CD4-positive, alpha-beta T cell treated with Interleukin-1 beta for 1 hour (primary cell): Measurements from ENCODE around the gene ASB6.
"Not testable (repeated sequence)": the region's sequence is repeated elsewhere in the genome, so short reads cannot be mapped to it uniquely, and the experiment has no call there.

Experiments
- DNase-seq, 2 donors: peaks; one replicate each; pipeline ENCODE4 v3.0.0-alpha.2; 2020 to 2022

ASB6 gene

DNA sequence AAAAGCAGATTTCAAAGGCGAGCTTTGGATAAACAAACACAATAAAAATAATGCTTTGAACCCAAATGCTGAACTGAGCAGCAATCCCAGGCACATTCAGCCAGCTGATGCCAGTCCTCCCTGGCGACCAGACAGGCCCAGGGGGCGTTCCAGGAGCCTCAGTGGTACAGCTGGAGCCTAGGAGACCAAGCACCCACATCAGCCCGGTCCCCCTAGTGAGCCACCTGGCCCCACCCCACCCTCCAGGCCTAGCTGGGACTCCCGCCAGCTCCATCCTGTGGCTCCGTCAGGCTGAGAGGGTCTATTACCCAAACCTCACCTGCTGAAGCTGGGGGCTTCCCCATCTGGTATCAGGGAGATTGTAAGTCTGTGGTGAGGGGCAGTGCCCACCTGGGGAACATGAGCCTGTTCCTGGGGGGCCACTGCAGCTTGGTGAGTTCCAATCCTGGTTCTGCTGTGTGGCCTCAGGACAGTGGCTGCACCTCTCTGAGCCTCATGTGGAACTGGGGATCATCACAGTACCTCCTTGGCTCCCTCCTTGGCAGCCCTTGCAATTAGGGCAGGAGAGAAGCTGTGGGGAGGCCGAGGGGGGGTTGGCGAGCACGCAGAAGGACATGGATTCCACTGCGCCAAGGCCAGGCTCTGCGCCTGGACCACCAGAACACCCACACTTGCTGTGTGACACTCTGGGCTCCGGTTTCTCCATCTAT is 37.7 kb downstream of the ASB6 start:
- DNase-seq: no peak

DNA sequence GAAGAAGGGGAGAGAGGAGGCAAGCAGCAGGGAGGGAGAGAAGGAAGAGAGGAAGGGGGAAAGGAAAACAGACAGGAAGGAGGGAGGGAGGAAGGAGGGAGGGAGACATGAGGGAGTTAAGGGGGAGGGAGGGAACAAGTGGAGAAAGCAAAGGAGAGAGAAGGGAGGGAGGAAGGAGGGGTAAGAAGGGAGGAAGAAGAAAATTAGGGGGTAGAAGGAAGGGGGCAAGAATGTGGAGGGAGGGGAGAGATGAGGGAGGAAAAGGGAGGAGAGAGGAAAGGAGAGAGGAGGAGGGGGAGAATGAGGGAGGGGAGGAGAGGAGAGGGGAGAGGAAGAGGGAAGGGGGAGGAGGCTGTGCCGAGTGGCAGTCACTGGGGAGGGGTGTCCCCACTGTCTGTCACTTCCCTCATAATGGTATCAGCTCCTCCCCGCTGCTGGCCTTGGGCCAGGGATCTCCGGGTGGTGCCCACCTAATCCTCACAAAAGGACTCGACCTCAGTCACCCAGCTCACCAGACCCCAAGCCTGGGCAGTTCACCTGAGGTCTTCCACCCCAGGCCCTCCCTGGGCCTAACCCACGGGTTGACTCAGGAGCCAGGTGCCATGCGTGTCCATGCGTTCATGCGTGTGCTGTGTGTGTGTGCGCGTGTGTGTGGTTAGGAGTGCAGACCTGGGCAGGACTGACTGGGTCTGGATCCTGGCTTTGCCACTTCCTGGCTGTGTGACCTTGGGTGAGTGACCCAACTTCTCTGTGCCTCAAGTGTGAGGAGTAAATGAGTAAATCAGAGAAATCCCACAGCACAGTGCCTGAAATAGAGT is 39.1 kb downstream of the ASB6 start:
- no peak for DNase-seq

- DNase-seq: no peak
Measured at GRCh38 chr9:129601082-129601674, 40.8 kb downstream of the ASB6 start.

- no peak for DNase-seq
Measured at GRCh38 chr9:129598089-129598596, 43.8 kb downstream of the ASB6 start.

GRCh38 chr9:129597355-129598088 is 44.4 kb downstream of the ASB6 start:
- DNase-seq: peak; percentile 43 to 48

GRCh38 chr9:129596541-129597331 is 45.2 kb downstream of the ASB6 start:
- DNase-seq: no peak

- peak in 1 of 2 donors; percentile 36 for DNase-seq
Measured at GRCh38 chr9:129595903-129596540, 45.9 kb downstream of the ASB6 start.

DNA sequence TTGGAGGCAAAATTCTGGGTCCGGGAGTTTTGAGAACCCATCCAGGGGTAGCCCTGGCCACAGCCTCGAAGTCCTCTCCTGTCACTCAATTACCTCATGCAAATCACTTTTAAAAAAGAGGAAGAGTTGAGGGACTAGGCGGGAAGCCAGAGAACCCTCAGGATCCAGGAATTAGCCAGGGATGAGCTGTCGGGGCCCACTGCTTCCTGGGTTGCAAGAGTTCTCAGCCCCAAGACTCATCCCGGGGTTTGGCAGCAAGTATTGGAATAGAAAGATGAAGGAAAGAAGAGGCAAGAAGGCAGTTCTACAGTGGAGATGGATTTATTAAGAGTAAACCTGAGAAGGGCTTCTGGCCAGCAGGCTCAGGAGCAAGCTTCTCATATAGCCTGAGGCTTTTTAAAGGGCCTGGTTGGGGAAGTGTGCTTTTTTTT is 46.6 kb downstream of the ASB6 start:
- DNase-seq: no peak

GRCh38 chr9:129594632-129595031 is 47.3 kb downstream of the ASB6 start:
- DNase-seq: no peak

DNA sequence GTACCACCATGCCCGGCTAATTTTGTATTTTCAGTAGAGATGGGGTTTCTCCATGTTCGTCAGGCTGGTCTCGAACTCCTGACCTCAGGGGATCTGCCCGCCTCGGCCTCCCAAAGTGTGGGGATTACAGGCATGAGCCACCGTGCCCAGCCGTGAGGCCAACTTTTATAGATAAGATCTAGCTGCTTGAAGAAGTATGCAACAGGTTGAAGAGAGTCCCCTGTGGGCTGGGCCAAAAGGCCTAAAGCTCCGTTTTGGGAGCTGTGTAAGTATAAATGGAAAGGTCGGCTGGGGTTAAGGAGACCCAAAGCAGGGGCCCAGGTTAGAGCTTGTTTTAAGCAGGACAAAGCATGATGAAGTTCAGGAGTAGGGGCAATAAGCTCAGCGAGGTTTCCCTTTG is 49.2 kb downstream of the ASB6 start:
- not testable (repeated sequence) for DNase-seq

DNA sequence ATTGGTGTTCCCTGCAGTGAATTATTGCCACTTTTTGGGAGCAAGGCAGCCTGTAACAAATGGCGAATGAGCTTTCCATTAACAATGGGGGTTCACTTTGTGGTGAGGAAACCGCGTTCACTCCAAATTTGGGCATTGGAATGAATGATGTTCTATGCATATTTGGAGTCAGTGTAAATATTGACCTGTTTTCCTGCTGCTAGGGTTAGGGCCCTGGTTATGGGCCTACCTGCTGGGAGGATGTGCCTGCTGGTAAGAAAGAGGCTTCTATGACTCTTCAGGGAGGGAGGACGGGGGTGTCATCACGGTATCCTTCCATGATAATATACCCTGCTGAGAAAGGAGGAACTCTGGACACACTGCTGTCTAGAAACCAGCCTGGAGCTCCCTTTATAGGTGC is 50.0 kb downstream of the ASB6 start:
- no peak for DNase-seq

DNA sequence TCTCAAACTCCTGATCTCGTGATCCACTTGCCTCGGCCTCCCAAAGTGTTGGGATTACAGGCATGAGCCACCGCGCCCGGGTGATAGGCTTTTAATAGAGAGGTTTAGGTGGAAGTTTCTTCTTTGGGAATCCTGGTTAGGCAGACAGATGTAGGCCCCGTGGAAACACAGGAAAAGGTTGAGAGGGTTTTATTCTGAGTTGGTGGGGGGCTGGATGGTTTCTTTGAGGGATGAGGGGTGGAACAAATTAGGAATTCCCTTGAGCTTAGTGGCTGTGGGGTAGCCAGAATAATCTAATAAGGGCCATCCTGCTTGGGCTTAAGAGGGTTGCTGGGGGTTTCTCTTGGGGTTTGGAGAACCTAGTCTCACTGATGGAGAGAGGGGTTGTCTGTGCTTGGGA is 51.5 kb downstream of the ASB6 start:
- DNase-seq: no peak

DNA sequence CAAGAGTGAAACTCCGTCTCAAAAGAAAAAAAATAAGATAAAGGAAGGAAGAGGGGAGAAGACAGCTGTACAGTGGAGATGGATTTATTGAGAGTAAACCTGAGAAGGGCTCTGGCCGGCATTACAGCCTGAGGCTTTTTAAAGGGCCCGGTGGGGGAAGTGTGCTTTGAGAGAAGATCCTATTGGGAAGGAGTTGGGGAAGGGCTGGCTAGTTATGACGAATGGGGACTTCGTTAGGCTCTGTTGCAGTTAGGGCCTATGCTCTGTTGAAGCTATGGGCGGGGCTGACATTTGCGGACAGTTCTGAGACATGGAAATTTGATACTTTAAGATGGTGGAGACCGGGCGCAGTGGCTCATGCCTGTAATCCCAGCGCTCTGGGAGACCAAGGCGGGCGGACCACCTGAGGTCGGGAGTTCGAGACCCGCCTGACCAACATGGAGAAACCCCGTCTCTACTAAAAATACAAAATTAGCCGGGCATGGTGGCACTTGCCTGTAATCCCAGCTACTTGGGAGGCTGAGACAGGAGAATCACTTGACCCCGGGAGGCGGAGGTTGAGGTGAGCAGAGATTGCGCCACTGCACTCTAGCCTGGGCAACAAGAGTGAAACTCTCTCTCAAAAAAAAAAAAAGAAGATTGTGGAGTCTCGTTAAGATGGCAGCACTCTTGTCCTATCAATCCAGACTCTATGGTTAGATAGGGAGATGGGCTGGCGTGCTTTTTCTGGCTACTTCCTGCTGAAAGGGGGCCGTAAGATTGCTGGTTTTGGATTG is 54.3 kb downstream of the ASB6 start:
- DNase-seq: no peak

DNA sequence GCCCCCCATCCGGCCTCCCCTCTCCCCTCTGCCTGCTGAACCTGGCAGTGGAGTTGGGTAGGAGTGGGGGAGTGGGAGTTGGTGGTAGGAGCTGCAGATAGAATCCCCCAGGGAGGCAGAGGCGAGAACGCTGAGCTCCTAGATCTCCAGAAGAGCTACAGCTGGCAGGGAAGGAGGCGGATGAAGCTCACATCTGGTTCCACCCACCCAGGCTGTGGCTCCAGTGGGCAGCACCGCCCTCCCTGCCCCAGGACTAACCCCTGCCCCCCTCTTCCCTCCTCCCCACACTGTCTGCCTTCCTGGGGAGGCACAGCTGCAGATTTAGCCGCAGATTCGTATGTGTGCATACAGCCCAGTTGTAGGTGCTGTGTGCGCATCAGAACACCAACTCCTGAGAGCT is 55.3 kb downstream of the ASB6 start:
- DNase-seq: peak in 1 of 2 donors; percentile 46

GRCh38 chr9:129586245-129586644 is 55.7 kb downstream of the ASB6 start:
- DNase-seq: no peak

GRCh38 chr9:129585352-129585751 is 56.6 kb downstream of the ASB6 start:
- DNase-seq: no peak
